ENCODE data around the gene FSIP1.

DNA sequence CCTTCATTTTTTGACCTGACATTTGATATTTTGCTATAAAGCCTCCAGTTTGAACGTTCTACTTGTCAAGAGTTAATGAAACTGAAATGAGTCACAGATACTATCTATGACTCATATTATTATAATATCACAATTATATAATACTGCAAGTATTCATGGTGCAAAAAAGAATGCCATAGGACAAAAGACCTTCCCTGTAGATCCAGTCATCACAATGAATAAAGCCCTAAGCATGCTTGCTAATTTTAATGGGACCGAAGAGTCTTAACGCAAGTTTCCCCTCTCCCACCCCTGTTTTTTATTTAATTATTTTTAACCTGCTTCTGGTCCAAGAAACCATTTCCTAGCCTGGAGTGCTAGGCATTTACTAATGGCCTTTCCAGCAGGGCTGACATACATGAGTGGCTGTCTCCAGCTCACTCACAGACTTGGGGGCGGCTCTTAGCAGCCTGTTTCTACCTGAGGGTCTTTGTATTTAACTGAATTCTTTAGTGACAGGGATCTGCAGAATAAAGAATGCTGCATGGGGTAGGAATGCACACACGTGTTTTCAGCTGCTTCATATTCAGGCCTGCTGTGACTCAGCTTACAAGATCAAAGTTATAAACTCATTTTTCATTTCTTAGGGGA is 140.5 kb downstream of the FSIP1 start:
- TF ChIP-seq, protein P1, sequence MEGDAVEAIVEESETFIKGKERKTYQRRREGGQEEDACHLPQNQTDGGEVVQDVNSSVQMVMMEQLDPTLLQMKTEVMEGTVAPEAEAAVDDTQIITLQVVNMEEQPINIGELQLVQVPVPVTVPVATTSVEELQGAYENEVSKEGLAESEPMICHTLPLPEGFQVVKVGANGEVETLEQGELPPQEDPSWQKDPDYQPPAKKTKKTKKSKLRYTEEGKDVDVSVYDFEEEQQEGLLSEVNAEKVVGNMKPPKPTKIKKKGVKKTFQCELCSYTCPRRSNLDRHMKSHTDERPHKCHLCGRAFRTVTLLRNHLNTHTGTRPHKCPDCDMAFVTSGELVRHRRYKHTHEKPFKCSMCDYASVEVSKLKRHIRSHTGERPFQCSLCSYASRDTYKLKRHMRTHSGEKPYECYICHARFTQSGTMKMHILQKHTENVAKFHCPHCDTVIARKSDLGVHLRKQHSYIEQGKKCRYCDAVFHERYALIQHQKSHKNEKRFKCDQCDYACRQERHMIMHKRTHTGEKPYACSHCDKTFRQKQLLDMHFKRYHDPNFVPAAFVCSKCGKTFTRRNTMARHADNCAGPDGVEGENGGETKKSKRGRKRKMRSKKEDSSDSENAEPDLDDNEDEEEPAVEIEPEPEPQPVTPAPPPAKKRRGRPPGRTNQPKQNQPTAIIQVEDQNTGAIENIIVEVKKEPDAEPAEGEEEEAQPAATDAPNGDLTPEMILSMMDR (IDR thresholded peaks at IDR 0.05), result no peak
- TF ChIP-seq POLR2A (IDR thresholded peaks at IDR 0.05), result no peak
